ENCODE results near the gene ZNF286A.
"Not testable (repeated sequence)": the region's sequence is repeated elsewhere in the genome, so short reads cannot be mapped to it uniquely, and the experiment has no call there.

ZNF286A gene

GRCh38 chr17:15704239-15704638 lies 4.7 kb downstream of the ZNF286A start:
- not testable (repeated sequence) for DNase-seq

- not testable (repeated sequence) for DNase-seq
Observed at GRCh38 chr17:15704813-15705212, 5.3 kb downstream of the ZNF286A start.

- DNase-seq, result not testable (repeated sequence)
Observed at GRCh38 chr17:15708879-15709278, 9.3 kb downstream of the ZNF286A start.

- not testable (repeated sequence) for DNase-seq
Observed at GRCh38 chr17:15716601-15717563, 17.3 kb downstream of the ZNF286A start.

DNA sequence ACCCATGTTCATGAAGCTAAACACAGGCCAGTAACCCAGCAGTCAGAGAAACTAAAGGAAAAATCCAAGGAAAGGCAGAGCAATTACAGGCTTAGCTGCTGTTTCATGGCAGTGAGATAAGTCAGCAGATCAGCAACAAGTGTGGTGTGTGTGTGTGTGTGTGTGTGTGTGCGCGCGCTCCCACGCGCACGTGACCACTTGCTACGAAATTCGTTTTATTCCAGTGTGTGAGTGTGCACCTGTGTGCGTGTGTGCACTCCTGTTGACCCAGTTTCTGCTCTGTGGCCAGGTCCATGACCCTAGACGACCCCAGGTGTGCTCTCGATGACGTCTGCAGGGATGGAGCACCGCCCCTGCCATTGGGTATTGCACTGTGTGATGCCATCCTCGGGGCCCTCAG lies 31.0 kb downstream of the ZNF286A start:
- not testable (repeated sequence) for DNase-seq

DNA sequence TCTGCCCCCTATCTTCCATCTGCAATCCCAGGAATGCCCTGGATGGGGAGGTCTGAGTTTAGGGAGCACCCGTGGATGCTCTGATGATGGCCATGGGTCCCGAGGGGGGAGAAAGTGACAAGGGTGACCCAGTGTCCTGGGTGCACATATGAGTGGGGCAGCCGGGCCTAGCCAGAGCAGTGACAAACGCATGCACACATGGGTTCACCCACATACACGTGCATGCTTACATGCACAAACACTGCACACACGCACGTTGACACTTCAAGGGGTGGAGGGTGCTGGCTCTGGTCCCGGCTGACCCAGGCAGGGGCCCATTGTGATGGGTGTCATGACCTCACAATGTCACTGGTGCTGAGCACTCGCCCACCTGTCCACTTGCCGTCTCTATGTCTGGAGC lies 32.3 kb downstream of the ZNF286A start, which contains the start of gene TBC1D26:
Gene TBC1D26, plus strand, starts transcription at position 384 of the 400 bp plus-strand sequence. CDS start 3,066 bp downstream, outside the sequence.
- DNase-seq, result not testable (repeated sequence)

- DNase-seq, result not testable (repeated sequence)
Observed at GRCh38 chr17:15733174-15733789, 33.7 kb downstream of the ZNF286A start.

DNA sequence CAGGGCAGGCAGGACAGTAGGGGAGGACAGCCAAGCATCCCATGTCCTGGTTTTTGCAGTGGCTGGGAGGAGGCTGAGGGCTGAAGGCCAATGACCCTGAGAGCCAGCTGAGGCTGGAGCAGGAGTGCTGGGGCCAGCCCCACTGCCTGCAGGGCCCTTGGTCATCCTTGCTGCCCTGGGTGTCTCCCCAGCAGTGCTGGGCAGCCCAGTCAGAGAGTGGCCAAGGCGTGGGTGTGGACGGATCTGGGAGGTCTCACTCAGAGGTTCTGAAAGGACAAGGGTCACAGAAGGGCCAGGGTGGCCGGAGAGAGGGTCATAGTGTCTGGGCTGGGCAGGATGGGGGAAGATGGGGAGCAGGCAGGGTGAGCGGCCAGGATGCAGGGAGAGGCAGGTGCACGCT lies 37.0 kb downstream of the ZNF286A start:
- not testable (repeated sequence) for DNase-seq

- no peak for DNase-seq
Observed at GRCh38 chr17:15738066-15738465, 38.5 kb downstream of the ZNF286A start.

GRCh38 chr17:15739259-15739658 lies 39.7 kb downstream of the ZNF286A start:
- not testable (repeated sequence) for DNase-seq

DNA sequence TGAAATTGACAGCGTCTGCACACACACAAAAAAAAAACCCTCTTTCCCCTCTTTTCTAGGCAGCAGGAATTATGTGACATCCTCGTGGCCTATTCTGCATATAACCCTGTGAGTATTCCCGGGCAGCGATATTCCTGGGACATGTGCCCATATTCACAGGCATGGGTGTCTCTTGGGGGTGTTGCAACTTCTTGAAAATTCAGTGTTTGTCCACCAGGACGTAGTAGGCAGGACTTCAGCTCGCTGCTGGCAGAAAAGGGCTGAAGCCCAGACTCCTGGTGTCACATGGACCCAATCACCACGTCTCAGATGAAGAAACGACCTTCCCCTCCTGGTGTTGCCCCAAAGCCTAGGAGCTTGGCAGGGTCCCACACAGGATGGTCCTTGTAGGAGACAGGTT lies 40.5 kb downstream of the ZNF286A start:
- not testable (repeated sequence) for DNase-seq

GRCh38 chr17:15740570-15741120 lies 41.1 kb downstream of the ZNF286A start:
- no peak for DNase-seq

GRCh38 chr17:15741624-15742023 lies 42.1 kb downstream of the ZNF286A start:
- no peak for DNase-seq

DNA sequence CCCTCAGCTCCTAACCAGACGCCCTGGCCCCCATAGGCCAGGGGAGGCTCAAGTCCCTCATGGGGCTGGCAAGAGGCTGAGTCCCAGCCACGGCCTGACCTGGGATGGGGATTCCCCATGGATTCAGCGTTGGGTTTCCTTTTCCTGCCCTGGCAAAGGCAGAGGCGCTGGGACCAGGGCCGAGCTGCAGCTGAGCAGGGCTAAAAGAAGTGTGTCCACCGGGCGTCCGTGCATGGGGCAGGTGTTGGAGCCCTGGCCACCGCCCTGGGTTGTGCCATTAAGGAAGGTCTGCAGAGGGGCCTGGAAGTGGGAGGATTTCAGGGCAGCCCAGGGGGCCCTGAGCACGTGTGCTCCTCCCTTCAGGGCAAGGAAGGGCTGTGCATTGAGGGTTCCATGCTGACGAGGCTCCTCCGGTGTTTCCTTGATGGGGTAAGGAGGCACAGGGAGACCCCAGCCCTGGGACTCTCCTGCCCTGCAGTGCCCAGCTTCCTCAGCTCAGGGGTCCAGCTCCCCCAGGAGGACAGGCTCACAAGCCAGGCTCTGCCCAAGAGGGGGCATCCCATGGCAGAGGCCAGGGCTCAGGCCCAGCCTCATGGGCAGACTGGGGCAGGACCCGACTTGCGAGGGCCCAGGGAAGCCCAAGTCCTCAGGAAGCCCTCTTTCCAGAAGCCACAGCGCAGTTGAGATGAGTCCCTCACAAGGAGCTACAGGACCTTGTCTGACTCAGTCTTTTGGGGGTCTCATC lies 42.7 kb downstream of the ZNF286A start:
- no peak for DNase-seq

GRCh38 chr17:15742921-15743320 lies 43.4 kb downstream of the ZNF286A start:
- no peak for DNase-seq

DNA sequence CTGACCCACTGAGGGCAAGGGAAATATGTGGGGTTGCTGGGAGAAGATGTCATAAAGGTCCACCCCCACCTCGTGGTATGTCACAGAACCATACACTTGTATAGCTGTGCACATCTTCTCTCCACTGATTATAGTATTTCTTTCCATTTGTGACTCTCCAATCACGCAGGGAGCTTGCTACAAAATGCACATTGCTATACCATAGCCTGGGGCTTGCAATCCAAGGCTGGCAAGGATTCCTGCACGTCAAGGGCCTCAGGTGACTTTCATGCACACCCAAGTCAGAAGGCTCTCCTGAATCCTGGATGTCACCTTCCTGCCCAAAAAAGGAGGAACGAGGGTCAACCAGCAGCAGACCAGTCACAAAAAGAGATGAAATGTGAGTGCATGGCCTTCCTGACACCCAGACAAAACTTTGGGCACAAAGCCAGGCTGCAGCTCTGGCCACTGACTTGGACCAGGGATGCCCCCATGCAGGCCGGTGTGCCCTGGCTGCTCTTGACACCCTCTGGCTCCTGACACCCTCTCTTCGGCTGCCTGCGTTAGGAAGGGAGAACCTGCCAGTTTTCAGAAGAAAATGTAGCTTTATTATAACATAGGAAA lies 44.6 kb downstream of the ZNF286A start:
- DNase-seq, result no peak

DNA sequence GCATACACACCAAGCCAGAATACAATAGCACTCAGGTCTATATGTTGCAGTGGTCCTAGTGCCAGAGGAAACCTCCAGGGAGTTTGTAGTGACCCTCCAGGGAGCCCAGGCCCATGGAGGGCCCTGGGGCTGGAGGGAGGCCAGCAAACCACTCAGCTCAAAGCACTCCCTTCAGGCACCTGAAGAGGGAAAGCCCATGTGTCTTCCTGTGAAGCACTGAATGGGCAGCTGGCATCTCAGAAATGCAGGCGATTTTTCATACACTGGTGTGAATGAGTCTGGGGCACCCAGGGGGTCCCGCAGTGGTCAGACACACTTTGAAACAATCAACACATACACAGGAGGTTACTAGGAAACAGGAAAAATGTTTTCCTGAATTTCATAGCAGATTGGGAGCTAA lies 45.3 kb downstream of the ZNF286A start:
- no peak for DNase-seq

DNA sequence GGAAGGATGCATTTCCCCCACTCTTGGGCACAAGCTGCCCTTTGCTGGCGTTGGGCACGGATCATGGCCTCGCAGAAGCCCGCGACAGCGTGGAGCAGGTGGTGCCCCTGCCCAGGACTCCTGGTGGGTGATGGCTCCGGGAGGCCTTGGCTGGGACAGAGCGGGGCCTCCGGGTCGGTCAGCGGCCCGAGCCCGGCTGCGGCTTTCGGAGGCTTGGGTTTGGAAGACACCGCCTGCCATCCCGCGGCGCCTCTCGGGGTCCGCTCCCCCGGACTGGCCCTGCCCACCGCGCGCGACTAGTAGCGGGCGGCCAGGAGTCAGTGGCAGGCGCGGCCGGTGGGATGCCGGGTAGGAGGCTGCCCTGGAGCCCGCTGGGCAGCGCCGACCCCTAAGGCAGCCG lies 49.9 kb downstream of the ZNF286A start:
- not testable (repeated sequence) for DNase-seq

DNA sequence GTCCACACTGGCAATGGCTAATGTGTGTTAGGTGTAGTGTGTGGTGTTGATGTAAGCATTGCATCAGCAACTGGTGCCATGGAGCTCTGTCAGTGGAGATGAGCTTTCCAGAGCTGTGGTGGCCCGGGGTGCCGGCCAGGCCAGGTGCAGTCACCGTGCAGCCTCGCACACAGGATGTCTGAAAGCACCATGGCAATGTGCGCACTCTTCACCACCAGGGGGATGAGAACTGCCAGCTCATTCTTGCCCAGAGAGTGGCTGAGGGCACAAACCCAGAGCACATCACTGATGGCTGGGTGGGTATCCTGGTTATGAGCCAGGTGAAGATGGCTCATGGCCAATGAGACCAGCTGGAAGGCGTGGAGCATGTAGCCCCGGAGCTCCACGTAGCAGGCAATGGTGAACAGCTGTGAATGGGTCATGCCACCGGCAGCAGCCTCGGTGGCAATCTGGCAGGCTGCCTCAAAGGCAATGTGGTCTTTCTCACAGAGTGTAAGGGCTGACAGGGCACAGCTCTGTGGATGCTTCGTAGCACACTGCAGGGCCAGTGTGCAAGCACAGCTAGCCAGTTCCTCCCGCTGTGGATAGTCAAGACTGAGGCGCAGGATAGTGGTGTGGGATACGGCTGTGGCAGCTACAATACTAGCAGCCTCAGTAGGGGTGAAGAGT lies 69.4 kb downstream of the ZNF286A start:
- peak; percentile 53 for DNase-seq

Data from NCI-H2171 treated with DMSO at 0.1 percent for 48 hours (cell line).